ACC112 (cell line): ENCODE data around the gene PHKA1.

Source experiments
- H2AFZ ChIP-seq: fragments of 200-600 bp; sonication (generic); one replicate; pipeline ENCODE4 v1.6.0; 2017; ENCODE audit warnings: antibody characterized with exemption, low read length; ENCODE audit not compliant: unreplicated experiment
- H3K27ac ChIP-seq: fragments of 200-600 bp; sonication (generic); 2 replicates; pipeline ENCODE4 v1.5.1; 2014; ENCODE audit warnings: low read depth, mild to moderate bottlenecking, antibody characterized with exemption, low read length, moderate library complexity
- H3K27me3 ChIP-seq: fragments of 200-600 bp; sonication (generic); 2 replicates; pipeline ENCODE4 v1.6.1; 2014; ENCODE audit warnings: mild to moderate bottlenecking, antibody characterized with exemption, low read length, moderate library complexity, mixed read lengths; ENCODE audit not compliant: insufficient read depth
- H3K36me3 ChIP-seq: fragments of 200-600 bp; sonication (generic); 2 replicates; pipeline ENCODE4 v1.6.1; 2016; ENCODE audit warnings: mild to moderate bottlenecking, antibody characterized with exemption, low read length, moderate library complexity, mixed read lengths; ENCODE audit not compliant: insufficient read depth
- H3K4me1 ChIP-seq: fragments of 200-600 bp; sonication (generic); one replicate; pipeline ENCODE4 v1.6.1; 2016; ENCODE audit warnings: low read length, mixed read lengths; ENCODE audit not compliant: insufficient read depth, unreplicated experiment, control insufficient read depth
- H3K4me3 ChIP-seq: fragments of 200-600 bp; sonication (generic); 2 replicates; pipeline ENCODE4 v1.5.1; 2014; ENCODE audit warnings: mild to moderate bottlenecking, low read depth, low read length
- H3K79me2 ChIP-seq: fragments of 200-600 bp; sonication (generic); one replicate; pipeline ENCODE4 v1.6.0; 2016; ENCODE audit warnings: low read length; ENCODE audit not compliant: control insufficient read depth, unreplicated experiment, insufficient read depth

The PHKA1 gene

DNA sequence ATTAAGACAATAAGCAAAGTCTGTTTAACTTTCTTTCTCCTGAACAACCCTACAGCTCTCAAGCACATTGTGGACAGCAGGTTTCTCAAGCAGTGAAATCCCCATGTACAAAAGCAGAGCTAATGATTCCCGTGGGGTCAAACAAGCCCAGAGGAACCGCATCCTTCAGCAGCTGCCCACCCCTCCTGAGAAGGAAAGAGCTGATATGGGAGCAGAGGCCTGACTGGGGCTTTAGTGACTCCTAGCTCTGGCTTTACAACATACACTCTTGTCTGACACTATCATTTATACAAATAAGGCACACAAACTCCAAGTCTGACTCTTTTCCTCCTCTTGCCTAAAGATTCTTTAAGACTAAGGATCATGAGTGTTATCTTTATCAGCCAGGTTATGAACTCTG is 174.3 kb downstream of the PHKA1 start:
- H2AFZ ChIP-seq, result no peak overlapping the region
- no peaks in the 10 kb centered on the region for H3K27me3 ChIP-seq
- H3K4me3 ChIP-seq, result no peak overlapping the region
- no peaks in the 10 kb centered on the region for H3K36me3 ChIP-seq
- no peak overlapping the region for H3K27ac ChIP-seq
- H3K79me2 ChIP-seq, result no peaks in the 10 kb centered on the region
- no peaks in the 10 kb centered on the region for H3K4me1 ChIP-seq

DNA sequence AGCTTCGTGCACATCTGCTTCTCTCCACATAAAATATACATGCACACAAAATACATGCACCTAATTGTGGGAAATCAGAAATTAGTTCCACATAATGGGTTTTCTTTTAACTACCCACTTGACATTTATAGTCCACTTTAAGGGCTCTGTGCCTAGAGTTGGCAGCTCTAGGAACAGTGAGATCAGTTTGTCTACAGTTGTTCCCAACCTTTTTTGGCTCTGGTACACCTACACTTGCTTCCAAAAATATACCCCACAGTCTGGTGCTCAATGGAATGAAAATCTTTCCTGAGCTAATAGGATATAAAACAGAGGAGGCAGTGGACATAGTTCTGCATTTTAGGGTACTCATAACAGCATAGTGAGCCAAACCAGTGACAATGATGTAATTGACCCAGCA is 177.6 kb downstream of the PHKA1 start:
- Histone ChIP-seq H3K36me3 (no peaks in the 10 kb centered on the region), H2AFZ (no peak overlapping the region)

DNA sequence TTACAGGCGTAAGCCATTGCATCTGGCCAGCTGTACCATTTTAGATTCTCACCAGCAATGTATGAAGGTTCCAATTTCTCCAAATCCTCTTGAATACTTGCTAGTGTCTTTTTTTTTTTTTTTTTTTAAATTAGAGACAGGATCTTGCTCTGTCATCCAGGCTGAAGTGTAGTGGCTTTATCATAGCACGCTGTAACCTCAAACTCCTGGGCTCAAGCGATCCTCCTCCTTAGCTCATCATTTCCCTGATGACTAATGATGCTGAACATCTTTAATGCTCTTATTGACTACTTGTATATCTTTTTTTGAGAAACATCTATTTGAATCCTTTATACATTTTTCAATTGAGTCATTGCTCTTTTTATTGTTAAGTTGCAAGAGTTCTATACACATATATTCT is 181.7 kb downstream of the PHKA1 start:
- no peaks in the 10 kb centered on the region for H3K36me3 ChIP-seq
- peaks cover 1% of the 10 kb centered on the region for H3K4me1 ChIP-seq
- H3K27me3 ChIP-seq, result no peaks in the 10 kb centered on the region
- no peak overlapping the region for H3K4me3 ChIP-seq
- H3K79me2 ChIP-seq, result no peaks in the 10 kb centered on the region
- no peak overlapping the region for H3K27ac ChIP-seq
- H2AFZ ChIP-seq, result no peak overlapping the region

More for the DNA sequence above, 177.6 kb downstream of the PHKA1 start:
- H3K27me3 ChIP-seq, result no peaks in the 10 kb centered on the region
- H3K27ac ChIP-seq, result no peak overlapping the region
- H3K79me2 ChIP-seq, result no peaks in the 10 kb centered on the region
- H3K4me3 ChIP-seq, result no peak overlapping the region
- no peaks in the 10 kb centered on the region for H3K4me1 ChIP-seq
